ENCODE data around the gene RNF214. TPM values are rescaled to one million over a fixed set of nuclear protein-coding genes. Genes with fewer than 3 reads are reported as not detected.

The RNF214 gene
- total and polyA plus RNA-seq, 10 of the 15 experiments (the other 5 are each of a cell fraction or from before 2014, with no cell fraction given): 4.8 to 16.8 (median 10.5) TPM

GRCh38 chr11:117226388-117227385 lies 5.8 kb upstream of the RNF214 start:
- intact Hi-C loops (cut with micrococcal nuclease; ENCODE audit: unreplicated experiment): loop anchor here (1.0 to 5.0 kb wide), 5 partner anchors 45 to 434 kb away; partner anchors contain the start of genes APOA1 and APOA5
- BruUV-seq (replicated peaks): no TSS peak
- peaks cover 28% of the 10 kb centered on the region for H3K79me2 ChIP-seq (ENCODE audit: control insufficient read depth, insufficient read depth, low read length)
- H2AFZ ChIP-seq (ENCODE audit: control insufficient read depth, low read depth, low read length): no peak overlapping the region
- no peak overlapping the region for H3K4me3 ChIP-seq
- peak; percentile 84 for FAIRE-seq
- no peaks in the 10 kb centered on the region for H3K27me3 ChIP-seq (replicated peaks in 1 of 2; ENCODE audit: control insufficient read depth in 2 of 2, insufficient read depth in 2 of 2, low read length in 1 of 2)
- RAD21 ChIA-PET (ENCODE audit: unreplicated experiment): interaction anchor here (0.6 to 9.9 kb wide), 17 partner anchors 17 to 493 kb away, joined by 3 to 159 read pairs (median 4); partner anchors contain the start of genes APOA5, PAFAH1B2 and SIDT2
- peak; percentile 35 for DNase-seq (ENCODE audit: low read depth, low spot score)
- no peaks in the 10 kb centered on the region; the same call in 1 of the 2 replicates for H4K20me1 ChIP-seq (ENCODE audit: control insufficient read depth, insufficient read depth)
- 65% methylated on average over 19 of the region's 19 CpGs for WGBS (ENCODE audit: insufficient coverage, insufficient replicate concordance, low lambda C conversion rate, missing lambda C conversion rate)
- no peak overlapping the region for H3K27ac ChIP-seq (ENCODE audit: control insufficient read depth, insufficient read depth)
- SMC1A ChIA-PET (ENCODE audit: uncharacterized antibody, unreplicated experiment): interaction anchor here (0.7 to 12.2 kb wide), 15 partner anchors 12 to 494 kb away, joined by 3 to 187 read pairs (median 4); partner anchors contain the start of gene SIDT2
- TF ChIP-seq SREBF1 (IDR thresholded peaks at IDR 0.05; ENCODE audit: low read length) (no peak), YY1 (IDR thresholded peaks at IDR 0.05; ENCODE audit: low read depth, low read length) (0 out of 2 replicates have a peak, but pooled peaks have one; percentile 31), RAD21 (IDR thresholded peaks at IDR 0.05; ENCODE audit: insufficient read depth, low read depth, low read length) (peak; percentile 90), SMC3 (IDR thresholded peaks at IDR 0.05; ENCODE audit: borderline replicate concordance, low read length) (peak; percentile 74), SMARCA5 (IDR thresholded peaks at IDR 0.05) (peak; percentile 28; the same call in 1 of the 2 replicates)
- TF ChIP-seq, protein P1, sequence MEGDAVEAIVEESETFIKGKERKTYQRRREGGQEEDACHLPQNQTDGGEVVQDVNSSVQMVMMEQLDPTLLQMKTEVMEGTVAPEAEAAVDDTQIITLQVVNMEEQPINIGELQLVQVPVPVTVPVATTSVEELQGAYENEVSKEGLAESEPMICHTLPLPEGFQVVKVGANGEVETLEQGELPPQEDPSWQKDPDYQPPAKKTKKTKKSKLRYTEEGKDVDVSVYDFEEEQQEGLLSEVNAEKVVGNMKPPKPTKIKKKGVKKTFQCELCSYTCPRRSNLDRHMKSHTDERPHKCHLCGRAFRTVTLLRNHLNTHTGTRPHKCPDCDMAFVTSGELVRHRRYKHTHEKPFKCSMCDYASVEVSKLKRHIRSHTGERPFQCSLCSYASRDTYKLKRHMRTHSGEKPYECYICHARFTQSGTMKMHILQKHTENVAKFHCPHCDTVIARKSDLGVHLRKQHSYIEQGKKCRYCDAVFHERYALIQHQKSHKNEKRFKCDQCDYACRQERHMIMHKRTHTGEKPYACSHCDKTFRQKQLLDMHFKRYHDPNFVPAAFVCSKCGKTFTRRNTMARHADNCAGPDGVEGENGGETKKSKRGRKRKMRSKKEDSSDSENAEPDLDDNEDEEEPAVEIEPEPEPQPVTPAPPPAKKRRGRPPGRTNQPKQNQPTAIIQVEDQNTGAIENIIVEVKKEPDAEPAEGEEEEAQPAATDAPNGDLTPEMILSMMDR (IDR thresholded peaks at IDR 0.05 in 2 of 3, conservative IDR thresholded peaks at IDR 0.05 in 1 of 3; ENCODE audit: control insufficient read depth in 2 of 3, extremely low read depth in 1 of 3, insufficient read depth in 1 of 3, low read depth in 3 of 3, low read length in 3 of 3): peak; percentile 74 to 90 (median 80); a peak in 5 of 6 replicates
- no peaks in the 10 kb centered on the region for H3K9me3 ChIP-seq (replicated peaks; ENCODE audit: control insufficient read depth, insufficient read depth, low read length)
- H3K36me3 ChIP-seq (ENCODE audit: control insufficient read depth in 2 of 2, insufficient read depth in 2 of 2, low read length in 1 of 2): peaks cover 33 to 36% of the 10 kb centered on the region in 2 experiments; a peak in 3 of 4 replicates
- no peak overlapping the region for H3K4me2 ChIP-seq (ENCODE audit: control insufficient read depth, insufficient read depth)
- ATAC-seq: peak; percentile 79
- H3K4me1 ChIP-seq (ENCODE audit: control insufficient read depth, insufficient read depth, low read length): peaks cover 9% of the 10 kb centered on the region
- POLR2A ChIA-PET: interaction anchor here (0.5 to 2.1 kb wide), 5 partner anchors 42 to 233 kb away, joined by 3 to 6 read pairs (median 4); no protein-coding TSS in a partner anchor
- in situ Hi-C loops (cut with MboI): loop anchor here (5.0 kb wide), 1 partner anchor 349 kb away; no protein-coding TSS in a partner anchor
- CTCF ChIA-PET: interaction anchor here (0.6 to 17.3 kb wide), 33 partner anchors 10 to 713 kb away, joined by 3 to 422 read pairs (median 4); partner anchors contain the start of genes APOA5, PAFAH1B2 and SIDT2
- H3K9ac ChIP-seq (ENCODE audit: control insufficient read depth, insufficient read depth, low read length): no peak overlapping the region
